HG03558 (cell line): ENCODE results near the gene SMIM29.

Experiments used
- ATAC-seq: cut with Tn5 transposase; IDR thresholded peaks from one replicate; pipeline ENCODE4 v1.9.1; 2021; ENCODE audit warnings: moderate number of reproducible peaks; ENCODE audit not compliant: unreplicated experiment; ENCODE audit errors: extremely low read depth

Gene SMIM29

GRCh38 chr6:34242252-34243130 lies 6.3 kb downstream of the SMIM29 start:
- no peak for ATAC-seq

GRCh38 chr6:34241351-34242215 lies 7.2 kb downstream of the SMIM29 start:
- no peak for ATAC-seq

GRCh38 chr6:34240329-34241248 lies 8.2 kb downstream of the SMIM29 start:
- no peak for ATAC-seq

GRCh38 chr6:34239893-34240292 lies 8.9 kb downstream of the SMIM29 start:
- ATAC-seq: no peak

- ATAC-seq: no peak
These were observed 9.3 kb downstream of the SMIM29 start for GRCh38 chr6:34239500-34239825.

GRCh38 chr6:34238585-34239499 lies 10.0 kb downstream of the SMIM29 start:
- ATAC-seq: no peak

- ATAC-seq: no peak
These were observed 10.9 kb downstream of the SMIM29 start for GRCh38 chr6:34237722-34238584.

GRCh38 chr6:34237316-34237721 lies 11.5 kb downstream of the SMIM29 start:
- ATAC-seq: no peak

GRCh38 chr6:34236443-34237315 lies 12.1 kb downstream of the SMIM29 start, which contains the start of gene HMGA1:
HMGA1 (plus strand) TSS chr6:34236873; CDS start chr6:34240781, 3,908 bp downstream.
- no peak for ATAC-seq

- ATAC-seq: no peak
These were observed 12.7 kb downstream of the SMIM29 start for GRCh38 chr6:34236131-34236442.

- ATAC-seq: no peak
These were observed 13.3 kb downstream of the SMIM29 start for GRCh38 chr6:34235307-34236130.

- no peak for ATAC-seq
These were observed 14.0 kb downstream of the SMIM29 start for GRCh38 chr6:34234667-34235306.

- ATAC-seq: no peak
These were observed 14.9 kb downstream of the SMIM29 start for GRCh38 chr6:34233867-34234266.

- no peak for ATAC-seq
These were observed 15.9 kb downstream of the SMIM29 start for GRCh38 chr6:34232901-34233300.

GRCh38 chr6:34231566-34232336 lies 17.1 kb downstream of the SMIM29 start:
- no peak for ATAC-seq
